ENCODE data around the gene SPTBN5. TPM values are rescaled to one million over a fixed set of nuclear protein-coding genes. Genes with fewer than 3 reads are reported as not detected.

The SPTBN5 gene
- total RNA-seq, 1 experiment from 2014 or later = 3.2 TPM

GRCh38 chr15:41840673-41841072 is 53.2 kb downstream of the SPTBN5 start:
- no peak overlapping the region for H3K4me3 ChIP-seq (ENCODE audit: low read depth, low read length, poor library complexity, severe bottlenecking)
- TF ChIP-seq CTCF (conservative IDR thresholded peaks at IDR 0.05; ENCODE audit: low read depth, low read length) (no peak), EZH2 (IDR thresholded peaks at IDR 0.05; ENCODE audit: borderline replicate concordance, low read depth, low read length, poor library complexity, severe bottlenecking) (no peak)
- intact Hi-C loops (cut with micrococcal nuclease; ENCODE audit: unreplicated experiment) = no loop called here
- no TSS peak for BruUV-seq (replicated peaks)
- H3K36me3 ChIP-seq (ENCODE audit: insufficient read depth, low read length, poor library complexity, severe bottlenecking) = no peaks in the 10 kb centered on the region
- peaks cover 13% of the 10 kb centered on the region for H3K4me1 ChIP-seq (ENCODE audit: insufficient read depth, low read length, poor library complexity, severe bottlenecking)
- POLR2A ChIA-PET (ENCODE audit: low non-redundant PET) = no interaction called here
- H3K9me3 ChIP-seq (ENCODE audit: low read depth, low read length, poor library complexity, severe bottlenecking) = no peaks in the 10 kb centered on the region
- no peak overlapping the region for H3K27ac ChIP-seq (ENCODE audit: low read depth, low read length, poor library complexity, severe bottlenecking)
- CTCF ChIA-PET = no interaction called here
- DNase-seq (ENCODE audit: low spot score) = no peak
- H3K27me3 ChIP-seq (replicated peaks; ENCODE audit: insufficient read depth, low read depth, low read length, poor library complexity) = no peaks in the 10 kb centered on the region

- ChIA-PET CTCF (no interaction called here), POLR2A (ENCODE audit: low non-redundant PET) (no interaction called here)
- no peaks in the 10 kb centered on the region for H3K27me3 ChIP-seq (replicated peaks; ENCODE audit: insufficient read depth, low read depth, low read length, poor library complexity)
- no peaks in the 10 kb centered on the region for H3K36me3 ChIP-seq (ENCODE audit: insufficient read depth, low read length, poor library complexity, severe bottlenecking)
- DNase-seq (ENCODE audit: low spot score) = peak; percentile 65
- TF ChIP-seq CTCF (conservative IDR thresholded peaks at IDR 0.05; ENCODE audit: low read depth, low read length) = no peak
- TF ChIP-seq EZH2 (IDR thresholded peaks at IDR 0.05; ENCODE audit: borderline replicate concordance, low read depth, low read length, poor library complexity, severe bottlenecking) = no peak
- no peak overlapping the region for H3K4me3 ChIP-seq (ENCODE audit: low read depth, low read length, poor library complexity, severe bottlenecking)
- H3K4me1 ChIP-seq (ENCODE audit: insufficient read depth, low read length, poor library complexity, severe bottlenecking) = peaks cover 13% of the 10 kb centered on the region
- no TSS peak for BruUV-seq (replicated peaks)
- no peak overlapping the region for H3K27ac ChIP-seq (ENCODE audit: low read depth, low read length, poor library complexity, severe bottlenecking)
- H3K9me3 ChIP-seq (ENCODE audit: low read depth, low read length, poor library complexity, severe bottlenecking) = no peaks in the 10 kb centered on the region
- intact Hi-C loops (cut with micrococcal nuclease; ENCODE audit: unreplicated experiment) = no loop called here
Measured at GRCh38 chr15:41839781-41840491, 53.9 kb downstream of the SPTBN5 start.

- POLR2A ChIA-PET (ENCODE audit: low non-redundant PET) = no interaction called here
- CTCF ChIA-PET = no interaction called here
- H3K36me3 ChIP-seq (ENCODE audit: insufficient read depth, low read length, poor library complexity, severe bottlenecking) = no peaks in the 10 kb centered on the region
- intact Hi-C loops (cut with micrococcal nuclease; ENCODE audit: unreplicated experiment) = no loop called here
- no peaks in the 10 kb centered on the region for H3K9me3 ChIP-seq (ENCODE audit: low read depth, low read length, poor library complexity, severe bottlenecking)
- no TSS peak for BruUV-seq (replicated peaks)
- no peak for DNase-seq (ENCODE audit: low spot score)
- H3K4me3 ChIP-seq (ENCODE audit: low read depth, low read length, poor library complexity, severe bottlenecking) = no peak within 1 kb of the TSS
- no peak within 1 kb of the TSS for H3K27ac ChIP-seq (ENCODE audit: low read depth, low read length, poor library complexity, severe bottlenecking)
- TF ChIP-seq CTCF (conservative IDR thresholded peaks at IDR 0.05; ENCODE audit: low read depth, low read length) (no peak), EZH2 (IDR thresholded peaks at IDR 0.05; ENCODE audit: borderline replicate concordance, low read depth, low read length, poor library complexity, severe bottlenecking) (no peak)
- H3K4me1 ChIP-seq (ENCODE audit: insufficient read depth, low read length, poor library complexity, severe bottlenecking) = peaks cover 13% of the 10 kb centered on the region
- no peaks in the 10 kb centered on the region for H3K27me3 ChIP-seq (replicated peaks; ENCODE audit: insufficient read depth, low read depth, low read length, poor library complexity)
Measured at GRCh38 chr15:41838400-41838897, 55.4 kb downstream of the SPTBN5 start, which contains the start of gene PLA2G4B. Gene PLA2G4B, plus strand, starts transcription at chr15:41838847. Its CDS starts 67 bp downstream, at chr15:41838914.

Data from A673 (cell line).